Measurements from ENCODE around the gene GSTO2. TPM values are rescaled to one million over a fixed set of nuclear protein-coding genes. Genes with fewer than 3 reads are reported as not detected.

Gene GSTO2
- total and polyA plus RNA-seq, 2 of the 4 experiments (the other 2 are of a cell fraction) = 1.4 to 2.3 TPM

DNA sequence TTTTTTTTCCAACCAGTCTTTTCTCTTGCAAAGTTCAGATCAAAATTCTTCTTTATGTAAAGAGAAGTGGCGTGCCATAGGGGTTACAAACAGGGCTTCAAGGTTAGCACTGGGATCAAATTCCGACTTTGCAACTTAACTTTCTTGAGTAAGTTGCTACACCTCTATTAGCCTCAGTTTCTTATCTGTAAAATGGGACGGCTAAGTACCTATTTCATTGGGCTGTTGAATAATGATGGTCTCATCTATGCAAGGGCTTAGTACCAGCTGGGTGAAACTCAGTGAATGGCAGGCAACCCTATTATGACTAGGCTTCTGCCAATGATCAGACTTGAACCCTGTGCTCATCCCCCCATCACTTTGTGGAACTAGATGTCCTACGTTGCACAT lies 35.4 kb downstream of the GSTO2 start:
- in situ Hi-C loops (cut with MboI; ENCODE audit: low sequenced_read_pairs) = no loop called here
- Histone ChIP-seq H3K14ac (replicated peaks; ENCODE audit: low read depth, low read length) (no peak overlapping the region), H3K18ac (ENCODE audit: low read depth, low read length) (no peak overlapping the region), H3K36me3 (ENCODE audit: control insufficient read depth, insufficient read depth, low read length) (peaks cover 2% of the 10 kb centered on the region; the same call in 1 of the 2 replicates), H3K79me1 (ENCODE audit: low read depth in 1 of 2, low read length in 2 of 2) (peaks cover 3 to 43% of the 10 kb centered on the region in 2 experiments; a peak in 3 of 4 replicates), H4K5ac (ENCODE audit: low read depth, low read length) (no peak overlapping the region), H2BK20ac (ENCODE audit: low read depth, low read length) (no peak overlapping the region), H3K4me3 (ENCODE audit: insufficient read depth, low read depth, low read length) (no peak overlapping the region), H2BK120ac (ENCODE audit: low read depth, low read length) (no peak overlapping the region), H2BK15ac (ENCODE audit: low read depth, low read length) (no peak overlapping the region), H3K4me1 (ENCODE audit: control insufficient read depth, insufficient read depth, low read length) (peaks cover 17% of the 10 kb centered on the region), H3K27me3 (ENCODE audit: control insufficient read depth, insufficient read depth, low read length) (no peaks in the 10 kb centered on the region), H4K20me1 (ENCODE audit: insufficient read depth, low read length) (peaks cover 9% of the 10 kb centered on the region), H2AK5ac (ENCODE audit: low read depth, low read length) (peak overlapping the region; percentile 10; the same call in 1 of the 2 replicates), H3K9ac (ENCODE audit: low read depth, low read length) (no peak overlapping the region), H3K4ac (ENCODE audit: low read depth, low read length) (no peak overlapping the region), H4K8ac (ENCODE audit: low read depth in 2 of 2, low read length in 2 of 2) (no peak overlapping the region), H3K56ac (ENCODE audit: extremely low read depth, insufficient read depth, low read length) (no peak overlapping the region), H3K4me2 (ENCODE audit: low read depth, low read length) (no peak overlapping the region), H3K9me1 (ENCODE audit: insufficient read depth, low read length) (peaks cover 25% of the 10 kb centered on the region; the same call in 1 of the 2 replicates), H3K9me3 (ENCODE audit: control insufficient read depth, insufficient read depth, low read length) (no peaks in the 10 kb centered on the region), H3K23ac (ENCODE audit: low read depth, low read length) (no peak overlapping the region), H3K27ac (ENCODE audit: insufficient read depth, low read length) (no peak overlapping the region), H2AK9ac (replicated peaks; ENCODE audit: low read depth, low read length, poor library complexity) (no peak overlapping the region), H2BK5ac (ENCODE audit: low read depth, low read length, poor library complexity, severe bottlenecking) (no peak overlapping the region), H2AFZ (replicated peaks; ENCODE audit: low read length, poor library complexity) (no peak overlapping the region), H4K91ac (ENCODE audit: insufficient read depth, low read depth, low read length) (no peak overlapping the region)
- BruUV-seq (replicated peaks) = no TSS peak
- ATAC-seq (ENCODE audit: low read depth) (no peak), DNase-seq (no peak)
- intact Hi-C loops (cut with micrococcal nuclease) = no loop called here
- WGBS, 2 experiments (ENCODE audit: extremely low coverage in 2 of 2, insufficient read length in 1 of 2) = no CpG with 5 or more reads among the region's 4 CpGs
- POLR2A ChIA-PET (ENCODE audit: unreplicated experiment) = no interaction called here
- CTCF ChIA-PET = no interaction called here
- dilution Hi-C loops (cut with HindIII; ENCODE audit: low sequenced_read_pairs, unreplicated experiment) = no loop called here
- TF ChIP-seq, protein P1, sequence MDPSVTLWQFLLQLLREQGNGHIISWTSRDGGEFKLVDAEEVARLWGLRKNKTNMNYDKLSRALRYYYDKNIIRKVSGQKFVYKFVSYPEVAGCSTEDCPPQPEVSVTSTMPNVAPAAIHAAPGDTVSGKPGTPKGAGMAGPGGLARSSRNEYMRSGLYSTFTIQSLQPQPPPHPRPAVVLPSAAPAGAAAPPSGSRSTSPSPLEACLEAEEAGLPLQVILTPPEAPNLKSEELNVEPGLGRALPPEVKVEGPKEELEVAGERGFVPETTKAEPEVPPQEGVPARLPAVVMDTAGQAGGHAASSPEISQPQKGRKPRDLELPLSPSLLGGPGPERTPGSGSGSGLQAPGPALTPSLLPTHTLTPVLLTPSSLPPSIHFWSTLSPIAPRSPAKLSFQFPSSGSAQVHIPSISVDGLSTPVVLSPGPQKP (IDR thresholded peaks at IDR 0.05; ENCODE audit: borderline replicate concordance, low read depth, low read length) = no peak
- no peak for TF ChIP-seq SMC3 (IDR thresholded peaks at IDR 0.05; ENCODE audit: low read depth, low read length)
- TF ChIP-seq CEBPB (IDR thresholded peaks at IDR 0.05; ENCODE audit: low read depth, low read length) = no peak
- TF ChIP-seq POLR2A (IDR thresholded peaks at IDR 0.05; ENCODE audit: low read depth, low read length) = no peak
- no peak for TF ChIP-seq BHLHE40 (IDR thresholded peaks at IDR 0.05; ENCODE audit: low read depth, low read length)

Measured in IMR-90 (cell line).